H1 (cell line): ENCODE data around the gene FARS2. TPM values are rescaled to one million over a fixed set of nuclear protein-coding genes. Genes with fewer than 3 reads are reported as not detected.

Experiments
- CTCF ChIA-PET: fragments of 300-600 bp; sonication (Branson Sonifier 250); formaldehyde crosslinking; loops from one replicate; lab custom pipeline; 2021; ENCODE audit not compliant: partially characterized antibody; lab: Charles Lee
- POLR2A ChIA-PET: fragments of 300-600 bp; sonication (Branson Sonifier 250); formaldehyde crosslinking; loops from one replicate; lab custom pipeline; 2021; ENCODE audit warnings: inconsistent platforms; ENCODE audit not compliant: partially characterized antibody; lab: Charles Lee
- DNase-seq, 2 experiments: peaks; one replicate each; pipeline versions ENCODE4 v3.0.0 to v3.0.0-alpha.2; 2010 to 2022; ENCODE audit warnings: low spot score in 2 of 2, low read depth in 1 of 2, mixed read lengths in 1 of 2
- FAIRE-seq: peaks from 2 replicates; lab custom pipeline; 2011; peaks lifted over from hg19 to GRCh38; lab: Jason Lieb, UNC
- H2AFZ ChIP-seq: 2 replicates; pipeline ENCODE4 v1.8.1; 2012; ENCODE audit warnings: low read length, inconsistent platforms
- H2AK5ac ChIP-seq: 2 replicates; pipeline ENCODE4 v1.6.1; 2013; ENCODE audit warnings: low read depth, low read length
- H2BK120ac ChIP-seq: replicated peaks from 2 replicates; pipeline ENCODE3; 2013; ENCODE audit warnings: low read depth, low read length, inconsistent platforms
- H2BK12ac ChIP-seq: 2 replicates; pipeline ENCODE4 v1.6.1; 2013; ENCODE audit warnings: low read depth, low read length
- H2BK15ac ChIP-seq: 2 replicates; pipeline ENCODE4 v1.6.1; 2013; ENCODE audit warnings: low read length
- H2BK20ac ChIP-seq: 2 replicates; pipeline ENCODE4 v1.6.1; 2013; ENCODE audit warnings: low read length
- H2BK5ac ChIP-seq: 2 replicates; pipeline ENCODE4 v1.6.1; 2013; ENCODE audit warnings: low read depth, low read length
- H3K14ac ChIP-seq: 2 replicates; pipeline ENCODE4 v1.6.1; 2013; ENCODE audit warnings: inconsistent platforms; ENCODE audit not compliant: insufficient read length
- H3K18ac ChIP-seq: 2 replicates; pipeline ENCODE4 v1.6.1; 2013; ENCODE audit warnings: low read length; ENCODE audit errors: extremely low read depth
- H3K23ac ChIP-seq: 2 replicates; pipeline ENCODE4 v1.6.1; 2013; ENCODE audit warnings: inconsistent platforms; ENCODE audit not compliant: insufficient read length
- H3K23me2 ChIP-seq: 2 replicates; pipeline ENCODE4 v1.6.1; 2013; ENCODE audit warnings: low read depth, low read length
- H3K27ac ChIP-seq: 2 replicates; pipeline ENCODE4 v1.6.1; 2011; ENCODE audit warnings: low read depth, low read length, inconsistent platforms
- H3K27me3 ChIP-seq, 4 experiments: replicated peaks in 1 of 4; 1 replicate in 1 of 4; 2 replicates in 3 of 4; pipeline versions ENCODE4 v1.6.1 to v1.8.1; 2011 to 2013; ENCODE audit warnings: low read length in 3 of 4, mild to moderate bottlenecking in 3 of 4, inconsistent platforms in 2 of 4, mixed read lengths in 2 of 4, moderate library complexity in 1 of 4; ENCODE audit not compliant: control insufficient read depth in 3 of 4, insufficient read depth in 3 of 4; ENCODE audit errors: extremely low read depth in 1 of 4
- H3K36me3 ChIP-seq, 4 experiments: 2 replicates each; pipeline versions ENCODE4 v1.6.1 to v1.8.1; 2011 to 2013; ENCODE audit warnings: mild to moderate bottlenecking in 4 of 4, low read length in 3 of 4, moderate library complexity in 2 of 4, control low read depth in 1 of 4, inconsistent platforms in 1 of 4; ENCODE audit not compliant: insufficient read depth in 4 of 4, control insufficient read depth in 2 of 4
- H3K4ac ChIP-seq: replicated peaks from 2 replicates; pipeline ENCODE3; 2013; ENCODE audit warnings: low read length, low read depth, mixed read lengths, inconsistent platforms; ENCODE audit not compliant: insufficient read length
- H3K4me1 ChIP-seq, 4 experiments: replicated peaks in 1 of 4; 1 replicate in 1 of 4; 2 replicates in 3 of 4; pipeline versions ENCODE4 v1.6.1 to v1.8.1; 2011 to 2013; ENCODE audit warnings: low read length in 3 of 4, inconsistent platforms in 2 of 4, mixed read lengths in 1 of 4; ENCODE audit not compliant: insufficient read depth in 4 of 4, control insufficient read depth in 3 of 4
- H3K4me2 ChIP-seq, 2 experiments: 2 replicates each; pipeline versions ENCODE4 v1.6.1 to v1.8.1; 2011 to 2013; ENCODE audit warnings: low read depth in 2 of 2, low read length in 2 of 2, control low read depth in 1 of 2, inconsistent platforms in 1 of 2, mild to moderate bottlenecking in 1 of 2; ENCODE audit not compliant: insufficient read depth in 1 of 2
- H3K4me3 ChIP-seq, 4 experiments: fragments of 200-600, 300-600 bp in 1 of 4; sonication (generic), shearing (Covaris generic), sonication (Bioruptor Twin) in 1 of 4; 2 replicates each; pipeline versions ENCODE4 v1.5.1 to v1.8.1; 2011 to 2016; ENCODE audit warnings: low read length in 4 of 4, low read depth in 3 of 4, control low read depth in 2 of 4, inconsistent platforms in 2 of 4, mild to moderate bottlenecking in 2 of 4, mixed read lengths in 1 of 4, moderate library complexity in 1 of 4; ENCODE audit not compliant: insufficient read depth in 2 of 4; ENCODE audit errors: extremely low read depth in 1 of 4
- H3K56ac ChIP-seq: replicated peaks from 2 replicates; pipeline ENCODE3; 2013; ENCODE audit warnings: low read depth, mild to moderate bottlenecking, mixed read lengths, low read length, inconsistent platforms; ENCODE audit not compliant: insufficient read length
- H3K79me1 ChIP-seq: 2 replicates; pipeline ENCODE4 v1.6.1; 2013; ENCODE audit warnings: low read depth, low read length, control low read depth
- H3K79me2 ChIP-seq, 2 experiments: 2 replicates each; pipeline versions ENCODE4 v1.6.1 to v1.8.1; 2012 to 2013; ENCODE audit warnings: low read length in 2 of 2, mild to moderate bottlenecking in 2 of 2, inconsistent platforms in 1 of 2; ENCODE audit not compliant: insufficient read depth in 2 of 2, control insufficient read depth in 1 of 2
- H3K9ac ChIP-seq, 4 experiments: replicated peaks in 1 of 4; 1 replicate in 1 of 4; 2 replicates in 3 of 4; pipeline versions ENCODE4 v1.6.1 to v1.8.1; 2011 to 2013; ENCODE audit warnings: low read depth in 3 of 4, low read length in 3 of 4, control low read depth in 2 of 4, mild to moderate bottlenecking in 2 of 4, moderate library complexity in 2 of 4, inconsistent platforms in 1 of 4; ENCODE audit errors: extremely low read depth in 1 of 4
- H3K9me3 ChIP-seq, 2 experiments: 2 replicates each; pipeline versions ENCODE4 v1.6.1 to v1.8.1; 2012 to 2013; ENCODE audit warnings: mild to moderate bottlenecking in 2 of 2, moderate library complexity in 2 of 2, control low read depth in 1 of 2, inconsistent platforms in 1 of 2, low read depth in 1 of 2, low read length in 1 of 2, mixed read lengths in 1 of 2; ENCODE audit not compliant: insufficient read depth in 2 of 2
- H4K20me1 ChIP-seq, 2 experiments: replicated peaks in 1 of 2; 2 replicates each; pipeline versions ENCODE3 to v1.8.1; 2011 to 2013; ENCODE audit warnings: inconsistent platforms in 2 of 2, low read length in 2 of 2, mild to moderate bottlenecking in 1 of 2; ENCODE audit not compliant: insufficient read depth in 2 of 2, control insufficient read depth in 1 of 2
- H4K5ac ChIP-seq: 2 replicates; pipeline ENCODE4 v1.6.1; 2013; ENCODE audit warnings: low read length, low read depth, mixed read lengths, inconsistent platforms; ENCODE audit not compliant: insufficient read length
- H4K8ac ChIP-seq: 2 replicates; pipeline ENCODE4 v1.8.0; 2013; ENCODE audit warnings: mild to moderate bottlenecking, moderate library complexity, low read length, inconsistent platforms; ENCODE audit not compliant: insufficient read depth; ENCODE audit errors: extremely low read depth
- H4K91ac ChIP-seq: replicated peaks from 2 replicates; pipeline ENCODE3; 2013; ENCODE audit warnings: low read length, mixed read lengths, inconsistent platforms; ENCODE audit not compliant: insufficient read length
- BACH1 ChIP-seq: IDR thresholded peaks from 2 replicates; pipeline ENCODE4 v1.6.1; 2012; ENCODE audit warnings: low read length, improper control_type of control experiment
- CHD1 ChIP-seq: IDR thresholded peaks from 2 replicates; pipeline ENCODE4 v1.6.1; 2012; ENCODE audit warnings: low read depth, low read length, improper control_type of control experiment
- SIX5 ChIP-seq: IDR thresholded peaks from 2 replicates; pipeline ENCODE4 v1.6.1; 2011; ENCODE audit warnings: mild to moderate bottlenecking, low read depth, low read length
- WGBS, 2 experiments: shearing (Covaris generic) in 1 of 2; methylation state at CpG; one replicate each; pipeline versions ENCODE4 v1.1.6 to v1.1.7; 2013 to 2015; ENCODE audit warnings: low lambda C conversion rate in 2 of 2, mixed read lengths in 2 of 2, inconsistent platforms in 1 of 2, low coverage in 1 of 2, missing lambda C conversion rate in 1 of 2; ENCODE audit not compliant: insufficient replicate concordance in 2 of 2, insufficient coverage in 1 of 2, insufficient read length in 1 of 2; ENCODE audit errors: extremely low coverage in 1 of 2, missing lambda C conversion rate in 1 of 2; 5-methylcytosine and 5-hydroxymethylcytosine counted together
- polyA plus RNA-seq, 7 experiments: library from polyadenylated mRNA; depleted of rRNA in 3 of 7; stranded (reverse) in 5 of 7; unstranded in 2 of 7; fragments of >200 nt in 5 of 7; fragments of 200-250 nt in 2 of 7; gene quantifications; 1 replicate in 5 of 7; 2 replicates in 1 of 7; 4 replicates in 1 of 7; pipeline versions ENCODE4 v1.2.1 to v1.2.3, GENCODE V29; 2011 to 2013; ENCODE audit warnings: missing spikeins in 2 of 7, mixed read lengths in 2 of 7
- total RNA-seq: library from RNA; stranded (reverse); fragmentation: NEBNext Ultra II Directional; extraction: Animal tissue kit (Norgen Biotek cat#: 25700); gene quantifications from 2 replicates; pipeline ENCODE4 v1.2.1, GENCODE V29; 2021

The FARS2 gene
- total and polyA plus RNA-seq, 2 of the 8 experiments (the other 6 are each of a cell fraction or from before 2014, with no cell fraction given): 11.7 to 14.4 TPM

GRCh38 chr6:5529733-5530132 lies 268.4 kb downstream of the FARS2 start:
- Histone ChIP-seq H4K5ac (no peak overlapping the region), H3K79me2 (no peaks in the 10 kb centered on the region), H3K18ac (no peak overlapping the region), H3K14ac (no peak overlapping the region), H4K8ac (no peak overlapping the region), H4K91ac (no peak overlapping the region), H3K27me3 (no peaks in the 10 kb centered on the region), H2AFZ (no peak overlapping the region), H3K9me3 (no peaks in the 10 kb centered on the region), H3K4me2 (no peak overlapping the region), H3K27ac (no peak overlapping the region), H2BK15ac (no peak overlapping the region), H3K79me1 (no peaks in the 10 kb centered on the region), H2AK5ac (no peak overlapping the region), H4K20me1 (no peaks in the 10 kb centered on the region), H3K56ac (no peak overlapping the region), H2BK12ac (no peak overlapping the region), H3K4me3 (no peak overlapping the region), H3K4me1 (no peaks in the 10 kb centered on the region), H2BK120ac (no peak overlapping the region), H3K9ac (no peak overlapping the region), H3K4ac (no peak overlapping the region), H3K36me3 (no peaks in the 10 kb centered on the region), H3K23me2 (no peaks in the 10 kb centered on the region), H2BK20ac (no peak overlapping the region), H2BK5ac (no peak overlapping the region), H3K23ac (no peak overlapping the region)
- FAIRE-seq (no peak), DNase-seq (no peak)
- ChIA-PET CTCF (interaction anchor here (1.1 to 2.4 kb wide), 4 partner anchors 19 to 142 kb away, joined by 3 to 5 read pairs (median 5); no protein-coding TSS in a partner anchor), POLR2A (no interaction called here)
- WGBS, 2 experiments: 0% methylated on average over 1 of the region's 1 CpG; no CpG with 5 or more reads in 1 of the 2 experiments
- TF ChIP-seq SIX5: no peak
- TF ChIP-seq BACH1: no peak
- no peak for TF ChIP-seq CHD1
